KOPT-K1 (cell line): ENCODE measurements around the gene TP53I13.
A peak's percentile ranks its signal among the peaks of the same experiment; 100 is the strongest.
"Not testable (repeated sequence)": the region's sequence is repeated elsewhere in the genome, so short reads cannot be mapped to it uniquely, and the experiment has no call there.

Experiments used
- H3K27ac ChIP-seq: fragments of 200-600 bp; sonication (generic); 2 replicates; pipeline ENCODE4 v1.5.1; 2016; ENCODE audit warnings: antibody characterized with exemption, mild to moderate bottlenecking, low read depth, low read length; ENCODE audit not compliant: poor library complexity, severe bottlenecking
- H3K36me3 ChIP-seq: fragments of 200-600 bp; sonication (generic); 2 replicates; pipeline ENCODE4 v1.5.1; 2017; ENCODE audit warnings: antibody characterized with exemption, mild to moderate bottlenecking, low read length, moderate library complexity; ENCODE audit not compliant: insufficient read depth
- H3K9me3 ChIP-seq: fragments of 200-600 bp; sonication (generic); 2 replicates; pipeline ENCODE4 v1.5.1; 2017; ENCODE audit warnings: antibody characterized with exemption, low read length, mild to moderate bottlenecking; ENCODE audit not compliant: insufficient read depth, poor library complexity, severe bottlenecking

TP53I13 gene, protein sequence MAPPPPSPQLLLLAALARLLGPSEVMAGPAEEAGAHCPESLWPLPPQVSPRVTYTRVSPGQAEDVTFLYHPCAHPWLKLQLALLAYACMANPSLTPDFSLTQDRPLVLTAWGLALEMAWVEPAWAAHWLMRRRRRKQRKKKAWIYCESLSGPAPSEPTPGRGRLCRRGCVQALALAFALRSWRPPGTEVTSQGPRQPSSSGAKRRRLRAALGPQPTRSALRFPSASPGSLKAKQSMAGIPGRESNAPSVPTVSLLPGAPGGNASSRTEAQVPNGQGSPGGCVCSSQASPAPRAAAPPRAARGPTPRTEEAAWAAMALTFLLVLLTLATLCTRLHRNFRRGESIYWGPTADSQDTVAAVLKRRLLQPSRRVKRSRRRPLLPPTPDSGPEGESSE

GRCh38 chr17:29568331-29569244 lies at the start of gene TP53I13:
TSS of gene TP53I13 (plus strand) at chr17:29568701. CDS start at chr17:29568759, 58 bp downstream.
- H3K36me3 ChIP-seq = peaks cover 20% of the 10 kb centered on the region
- H3K27ac ChIP-seq = peak within 1 kb of the TSS; percentile 72
- H3K9me3 ChIP-seq = no peaks in the 10 kb centered on the region

GRCh38 chr17:29524692-29525091 lies 43.8 kb upstream of the TP53I13 start:
- Histone ChIP-seq H3K27ac (no peak overlapping the region), H3K9me3 (no peaks in the 10 kb centered on the region), H3K36me3 (peaks cover 98% of the 10 kb centered on the region)

- Histone ChIP-seq H3K27ac (no peak overlapping the region), H3K36me3 (peaks cover 97% of the 10 kb centered on the region), H3K9me3 (no peaks in the 10 kb centered on the region)
Measured at GRCh38 chr17:29526322-29526721, 42.2 kb upstream of the TP53I13 start.

- Histone ChIP-seq H3K9me3 (no peaks in the 10 kb centered on the region), H3K27ac (no peak overlapping the region), H3K36me3 (peaks cover 79% of the 10 kb centered on the region)
Measured at GRCh38 chr17:29533976-29534375, 34.5 kb upstream of the TP53I13 start.

DNA sequence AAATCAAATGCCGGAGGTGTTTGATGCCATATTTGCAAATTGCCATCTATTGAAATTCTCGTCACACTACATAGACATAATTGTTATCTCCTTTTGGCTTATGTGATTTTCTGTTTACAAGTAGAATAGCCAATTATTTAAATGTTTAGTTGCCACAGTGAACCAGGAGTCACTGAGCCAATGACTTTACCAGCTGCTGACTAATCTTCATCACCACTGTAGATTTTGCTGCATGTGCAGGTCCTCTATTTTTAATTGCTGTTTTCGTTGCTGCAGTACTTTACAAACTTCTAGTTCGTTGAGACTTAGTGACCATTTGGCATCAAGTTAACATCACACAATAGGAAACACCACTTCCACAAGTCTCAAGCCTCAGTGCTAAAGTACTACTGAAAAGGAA lies 24.4 kb upstream of the TP53I13 start:
- Histone ChIP-seq H3K27ac (no peak overlapping the region), H3K36me3 (peaks cover 56% of the 10 kb centered on the region), H3K9me3 (no peaks in the 10 kb centered on the region)

- H3K36me3 ChIP-seq = peaks cover 37% of the 10 kb centered on the region
- H3K27ac ChIP-seq = no peak overlapping the region
Measured at GRCh38 chr17:29546085-29546484, 22.4 kb upstream of the TP53I13 start.

DNA sequence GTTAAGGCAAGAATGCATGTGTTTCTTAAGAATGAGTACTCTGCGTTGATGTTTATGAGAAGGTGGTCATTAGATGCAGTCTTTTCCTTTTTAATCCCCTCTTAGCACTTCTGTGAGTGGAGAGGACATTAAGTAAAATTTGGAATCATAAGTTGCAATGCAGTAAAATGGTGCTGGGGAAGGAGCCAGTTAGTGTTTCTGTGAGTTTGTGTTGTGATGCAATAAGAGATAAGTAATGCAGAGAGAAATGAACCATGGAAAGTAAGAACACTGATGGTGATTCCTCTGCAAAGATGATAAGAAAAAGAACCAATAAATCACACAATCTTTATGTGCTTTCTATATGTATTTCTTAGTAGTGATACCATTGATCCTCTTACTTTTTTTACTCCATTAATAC lies 21.7 kb upstream of the TP53I13 start:
- peaks cover 32% of the 10 kb centered on the region for H3K36me3 ChIP-seq
- no peaks in the 10 kb centered on the region for H3K9me3 ChIP-seq
- H3K27ac ChIP-seq = no peak overlapping the region

More at GRCh38 chr17:29546085-29546484, 22.4 kb upstream of the TP53I13 start:
- H3K9me3 ChIP-seq = no peaks in the 10 kb centered on the region

- no peaks in the 10 kb centered on the region for H3K9me3 ChIP-seq
- peaks cover 11% of the 10 kb centered on the region for H3K36me3 ChIP-seq
- H3K27ac ChIP-seq = no peak overlapping the region
Measured at GRCh38 chr17:29549177-29549923, 19.2 kb upstream of the TP53I13 start.

GRCh38 chr17:29555840-29556239 lies 12.7 kb upstream of the TP53I13 start:
- no peaks in the 10 kb centered on the region for H3K36me3 ChIP-seq
- no peaks in the 10 kb centered on the region for H3K9me3 ChIP-seq
- H3K27ac ChIP-seq = no peak overlapping the region

DNA sequence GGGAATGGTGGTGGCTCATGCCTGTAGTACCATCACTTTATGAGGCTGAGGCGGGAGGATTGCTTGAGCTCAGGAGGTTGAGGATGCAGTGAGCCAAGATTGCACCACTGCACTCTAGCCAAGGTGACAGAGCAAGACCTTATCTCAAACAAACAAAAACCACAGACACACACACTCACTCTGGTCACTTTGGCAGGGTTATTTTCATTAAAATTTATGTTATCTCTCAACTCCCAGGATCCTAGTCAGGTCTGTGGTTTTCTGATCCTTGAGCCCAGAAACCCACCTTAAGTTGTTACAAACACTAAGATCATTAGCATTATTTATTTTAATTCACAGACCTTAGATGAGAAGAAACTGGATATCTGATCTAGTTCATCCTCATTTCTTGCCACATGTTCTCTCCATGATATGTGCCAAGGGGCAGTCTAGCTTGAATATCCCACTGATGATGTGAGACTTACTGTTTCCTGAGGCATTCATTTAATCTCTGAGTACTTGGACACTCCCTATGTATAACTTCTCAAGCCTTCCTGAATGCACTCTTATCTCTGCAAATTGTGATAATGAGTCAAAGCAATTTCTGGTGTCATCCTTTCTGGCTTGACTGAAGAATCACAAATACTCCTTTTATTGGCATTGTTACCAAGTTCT lies 11.3 kb upstream of the TP53I13 start:
- Histone ChIP-seq H3K36me3 (no peaks in the 10 kb centered on the region), H3K27ac (no peak overlapping the region), H3K9me3 (no peaks in the 10 kb centered on the region)

GRCh38 chr17:29557739-29558116 lies 10.8 kb upstream of the TP53I13 start:
- Histone ChIP-seq H3K36me3 (no peaks in the 10 kb centered on the region; the same call in 1 of the 2 replicates), H3K9me3 (no peaks in the 10 kb centered on the region), H3K27ac (no peak overlapping the region)

GRCh38 chr17:29558139-29558538 lies 10.4 kb upstream of the TP53I13 start:
- H3K9me3 ChIP-seq, H3K27ac ChIP-seq, H3K36me3 ChIP-seq: not testable (repeated sequence)

GRCh38 chr17:29559640-29560039 lies 8.9 kb upstream of the TP53I13 start:
- H3K27ac ChIP-seq = no peak overlapping the region
- no peaks in the 10 kb centered on the region; the same call in 1 of the 2 replicates for H3K36me3 ChIP-seq
- H3K9me3 ChIP-seq = no peaks in the 10 kb centered on the region

GRCh38 chr17:29560316-29560715 lies 8.2 kb upstream of the TP53I13 start:
- no peak overlapping the region for H3K27ac ChIP-seq
- no peaks in the 10 kb centered on the region; the same call in 1 of the 2 replicates for H3K36me3 ChIP-seq
- H3K9me3 ChIP-seq = no peaks in the 10 kb centered on the region
